Measurements from ENCODE around the gene PTPRK.

PTPRK gene

GRCh38 chr6:128305228-128305627, 215.2 kb downstream of the PTPRK start:
- Histone ChIP-seq H3K4me2 (ENCODE audit: low read length) (peak overlapping the region; percentile 31), H3K4me3 (ENCODE audit: low read length) (no peak overlapping the region), H3K9me3 (replicated peaks; ENCODE audit: low read length) (no peaks in the 10 kb centered on the region), H3K27me3 (ENCODE audit: control insufficient read depth, insufficient read depth, low read length) (no peaks in the 10 kb centered on the region), H3K9ac (ENCODE audit: low read depth, low read length) (no peak overlapping the region), H3K4me1 (ENCODE audit: control insufficient read depth, insufficient read depth, low read length) (peaks cover 23% of the 10 kb centered on the region), H3K36me3 (ENCODE audit: insufficient read depth, low read length) (no peaks in the 10 kb centered on the region)

- H3K4me3 ChIP-seq (ENCODE audit: low read length), result no peak overlapping the region
- peaks cover 23% of the 10 kb centered on the region for H3K4me1 ChIP-seq (ENCODE audit: control insufficient read depth, insufficient read depth, low read length)
- H3K9me3 ChIP-seq (replicated peaks; ENCODE audit: low read length), result no peaks in the 10 kb centered on the region
- no peaks in the 10 kb centered on the region for H3K27me3 ChIP-seq (ENCODE audit: control insufficient read depth, insufficient read depth, low read length)
- H3K4me2 ChIP-seq (ENCODE audit: low read length), result no peak overlapping the region
- H3K9ac ChIP-seq (ENCODE audit: low read depth, low read length), result no peak overlapping the region
- no peaks in the 10 kb centered on the region for H3K36me3 ChIP-seq (ENCODE audit: insufficient read depth, low read length)
These were observed 216.5 kb downstream of the PTPRK start for GRCh38 chr6:128303870-128304269.

- no peak overlapping the region for H3K9ac ChIP-seq (ENCODE audit: low read depth, low read length)
- no peak overlapping the region for H3K4me3 ChIP-seq (ENCODE audit: low read length)
- H3K36me3 ChIP-seq (ENCODE audit: insufficient read depth, low read length), result no peaks in the 10 kb centered on the region
- peaks cover 23% of the 10 kb centered on the region for H3K4me1 ChIP-seq (ENCODE audit: control insufficient read depth, insufficient read depth, low read length)
- no peaks in the 10 kb centered on the region for H3K9me3 ChIP-seq (replicated peaks; ENCODE audit: low read length)
- no peak overlapping the region for H3K4me2 ChIP-seq (ENCODE audit: low read length)
- no peaks in the 10 kb centered on the region for H3K27me3 ChIP-seq (ENCODE audit: control insufficient read depth, insufficient read depth, low read length)
These were observed 217.5 kb downstream of the PTPRK start for GRCh38 chr6:128302942-128303341.

- Histone ChIP-seq H3K27me3 (ENCODE audit: control insufficient read depth, insufficient read depth, low read length) (no peaks in the 10 kb centered on the region), H3K4me3 (ENCODE audit: low read length) (no peak overlapping the region), H3K9me3 (replicated peaks; ENCODE audit: low read length) (no peaks in the 10 kb centered on the region), H3K9ac (ENCODE audit: low read depth, low read length) (no peak overlapping the region), H3K4me2 (ENCODE audit: low read length) (no peak overlapping the region), H3K36me3 (ENCODE audit: insufficient read depth, low read length) (no peaks in the 10 kb centered on the region), H3K4me1 (ENCODE audit: control insufficient read depth, insufficient read depth, low read length) (no peaks in the 10 kb centered on the region)
These were observed 224.7 kb downstream of the PTPRK start for GRCh38 chr6:128295670-128296069.

GRCh38 chr6:128290221-128290620, 230.2 kb downstream of the PTPRK start:
- Histone ChIP-seq H3K36me3 (ENCODE audit: insufficient read depth, low read length) (no peaks in the 10 kb centered on the region), H3K4me1 (ENCODE audit: control insufficient read depth, insufficient read depth, low read length) (no peaks in the 10 kb centered on the region), H3K9me3 (replicated peaks; ENCODE audit: low read length) (no peaks in the 10 kb centered on the region), H3K4me3 (ENCODE audit: low read length) (no peak overlapping the region), H3K4me2 (ENCODE audit: low read length) (no peak overlapping the region), H3K27me3 (ENCODE audit: control insufficient read depth, insufficient read depth, low read length) (no peaks in the 10 kb centered on the region), H3K9ac (ENCODE audit: low read depth, low read length) (no peak overlapping the region)

- no peaks in the 10 kb centered on the region for H3K27me3 ChIP-seq (ENCODE audit: control insufficient read depth, insufficient read depth, low read length)
- H3K4me2 ChIP-seq (ENCODE audit: low read length), result no peak overlapping the region
- H3K9ac ChIP-seq (ENCODE audit: low read depth, low read length), result no peak overlapping the region
- no peaks in the 10 kb centered on the region for H3K9me3 ChIP-seq (replicated peaks; ENCODE audit: low read length)
- no peaks in the 10 kb centered on the region for H3K36me3 ChIP-seq (ENCODE audit: insufficient read depth, low read length)
- peaks cover 7% of the 10 kb centered on the region for H3K4me1 ChIP-seq (ENCODE audit: control insufficient read depth, insufficient read depth, low read length)
- H3K4me3 ChIP-seq (ENCODE audit: low read length), result no peak overlapping the region
These were observed 236.3 kb downstream of the PTPRK start for GRCh38 chr6:128284128-128284527.

GRCh38 chr6:128282961-128283360, 237.4 kb downstream of the PTPRK start:
- H3K36me3 ChIP-seq (ENCODE audit: insufficient read depth, low read length), result no peaks in the 10 kb centered on the region
- H3K4me2 ChIP-seq (ENCODE audit: low read length), result no peak overlapping the region
- no peaks in the 10 kb centered on the region for H3K9me3 ChIP-seq (replicated peaks; ENCODE audit: low read length)
- no peak overlapping the region for H3K4me3 ChIP-seq (ENCODE audit: low read length)
- H3K9ac ChIP-seq (ENCODE audit: low read depth, low read length), result no peak overlapping the region
- no peaks in the 10 kb centered on the region for H3K27me3 ChIP-seq (ENCODE audit: control insufficient read depth, insufficient read depth, low read length)
- peaks cover 7% of the 10 kb centered on the region for H3K4me1 ChIP-seq (ENCODE audit: control insufficient read depth, insufficient read depth, low read length)

GRCh38 chr6:128280960-128281359, 239.4 kb downstream of the PTPRK start:
- Histone ChIP-seq H3K9me3 (replicated peaks; ENCODE audit: low read length) (no peaks in the 10 kb centered on the region), H3K27me3 (ENCODE audit: control insufficient read depth, insufficient read depth, low read length) (no peaks in the 10 kb centered on the region), H3K4me3 (ENCODE audit: low read length) (no peak overlapping the region), H3K36me3 (ENCODE audit: insufficient read depth, low read length) (no peaks in the 10 kb centered on the region), H3K4me2 (ENCODE audit: low read length) (no peak overlapping the region), H3K9ac (ENCODE audit: low read depth, low read length) (no peak overlapping the region), H3K4me1 (ENCODE audit: control insufficient read depth, insufficient read depth, low read length) (peaks cover 19% of the 10 kb centered on the region)

GRCh38 chr6:128280066-128280465, 240.3 kb downstream of the PTPRK start:
- H3K4me2 ChIP-seq (ENCODE audit: low read length), result no peak overlapping the region
- H3K9ac ChIP-seq (ENCODE audit: low read depth, low read length), result no peak overlapping the region
- no peak overlapping the region for H3K4me3 ChIP-seq (ENCODE audit: low read length)
- peaks cover 27% of the 10 kb centered on the region for H3K4me1 ChIP-seq (ENCODE audit: control insufficient read depth, insufficient read depth, low read length)
- H3K36me3 ChIP-seq (ENCODE audit: insufficient read depth, low read length), result no peaks in the 10 kb centered on the region
- no peaks in the 10 kb centered on the region for H3K9me3 ChIP-seq (replicated peaks; ENCODE audit: low read length)
- no peaks in the 10 kb centered on the region for H3K27me3 ChIP-seq (ENCODE audit: control insufficient read depth, insufficient read depth, low read length)

- Histone ChIP-seq H3K9me3 (replicated peaks; ENCODE audit: low read length) (no peaks in the 10 kb centered on the region), H3K4me1 (ENCODE audit: control insufficient read depth, insufficient read depth, low read length) (peaks cover 31% of the 10 kb centered on the region), H3K4me3 (ENCODE audit: low read length) (no peak overlapping the region), H3K4me2 (ENCODE audit: low read length) (no peak overlapping the region), H3K27me3 (ENCODE audit: control insufficient read depth, insufficient read depth, low read length) (no peaks in the 10 kb centered on the region), H3K9ac (ENCODE audit: low read depth, low read length) (no peak overlapping the region), H3K36me3 (ENCODE audit: insufficient read depth, low read length) (no peaks in the 10 kb centered on the region)
These were observed 241.6 kb downstream of the PTPRK start for GRCh38 chr6:128278836-128279235.

GRCh38 chr6:128277379-128277778, 243.0 kb downstream of the PTPRK start:
- no peak overlapping the region for H3K9ac ChIP-seq (ENCODE audit: low read depth, low read length)
- H3K4me2 ChIP-seq (ENCODE audit: low read length), result no peak overlapping the region
- H3K9me3 ChIP-seq (replicated peaks; ENCODE audit: low read length), result no peaks in the 10 kb centered on the region
- H3K27me3 ChIP-seq (ENCODE audit: control insufficient read depth, insufficient read depth, low read length), result no peaks in the 10 kb centered on the region
- no peak overlapping the region for H3K4me3 ChIP-seq (ENCODE audit: low read length)
- H3K36me3 ChIP-seq (ENCODE audit: insufficient read depth, low read length), result no peaks in the 10 kb centered on the region
- peaks cover 30% of the 10 kb centered on the region for H3K4me1 ChIP-seq (ENCODE audit: control insufficient read depth, insufficient read depth, low read length)

- no peaks in the 10 kb centered on the region for H3K9me3 ChIP-seq (replicated peaks; ENCODE audit: low read length)
- H3K9ac ChIP-seq (ENCODE audit: low read depth, low read length), result no peak overlapping the region
- H3K4me2 ChIP-seq (ENCODE audit: low read length), result no peak overlapping the region
- no peak overlapping the region for H3K4me3 ChIP-seq (ENCODE audit: low read length)
- no peaks in the 10 kb centered on the region for H3K27me3 ChIP-seq (ENCODE audit: control insufficient read depth, insufficient read depth, low read length)
- no peaks in the 10 kb centered on the region for H3K36me3 ChIP-seq (ENCODE audit: insufficient read depth, low read length)
- peaks cover 36% of the 10 kb centered on the region for H3K4me1 ChIP-seq (ENCODE audit: control insufficient read depth, insufficient read depth, low read length)
These were observed 244.1 kb downstream of the PTPRK start for GRCh38 chr6:128276311-128276710.
